ENCODE measurements around the gene MNS1.

Gene MNS1

GRCh38 chr15:56484287-56484686 is 19.4 kb upstream of the MNS1 start:
- no peak overlapping the region for H2AFZ ChIP-seq (ENCODE audit: low read depth)
- no peaks in the 10 kb centered on the region for H3K36me3 ChIP-seq (ENCODE audit: insufficient read depth)
- H4K20me1 ChIP-seq (ENCODE audit: insufficient read depth): no peaks in the 10 kb centered on the region

GRCh38 chr15:56475351-56475750 is 10.4 kb upstream of the MNS1 start:
- H3K4me3 ChIP-seq (IDR thresholded peaks at IDR 0.05; ENCODE audit: insufficient read depth, low read depth, low read length): no peak overlapping the region
- H3K27ac ChIP-seq: no peak overlapping the region
- H4K20me1 ChIP-seq (ENCODE audit: insufficient read depth): no peaks in the 10 kb centered on the region
- no peaks in the 10 kb centered on the region for H3K79me2 ChIP-seq (ENCODE audit: insufficient read depth, low read depth)
- no peak overlapping the region for H3K4me2 ChIP-seq
- no peak overlapping the region for H2AFZ ChIP-seq (ENCODE audit: low read depth)
- TF ChIP-seq CTCF (conservative IDR thresholded peaks at IDR 0.05; ENCODE audit: low read depth, low read length): no peak
- no peaks in the 10 kb centered on the region for H3K36me3 ChIP-seq (ENCODE audit: insufficient read depth)
- H3K4me1 ChIP-seq (ENCODE audit: low read depth, poor library complexity, severe bottlenecking): no peaks in the 10 kb centered on the region
- H3K9ac ChIP-seq: no peak overlapping the region
- H3K27me3 ChIP-seq (ENCODE audit: insufficient read depth, low read depth): no peaks in the 10 kb centered on the region

More at GRCh38 chr15:56484287-56484686, 19.4 kb upstream of the MNS1 start:
- H3K79me2 ChIP-seq (ENCODE audit: insufficient read depth, low read depth): no peaks in the 10 kb centered on the region
- no peak for TF ChIP-seq CTCF (conservative IDR thresholded peaks at IDR 0.05; ENCODE audit: low read depth, low read length)
- H3K4me1 ChIP-seq (ENCODE audit: low read depth, poor library complexity, severe bottlenecking): no peaks in the 10 kb centered on the region
- no peak overlapping the region for H3K9ac ChIP-seq
- H3K4me3 ChIP-seq (IDR thresholded peaks at IDR 0.05; ENCODE audit: insufficient read depth, low read depth, low read length): no peak overlapping the region
- H3K27ac ChIP-seq: no peak overlapping the region
- H3K4me2 ChIP-seq: no peak overlapping the region
- H3K27me3 ChIP-seq (ENCODE audit: insufficient read depth, low read depth): no peaks in the 10 kb centered on the region

- H3K36me3 ChIP-seq (ENCODE audit: insufficient read depth): no peaks in the 10 kb centered on the region
- no peak for TF ChIP-seq CTCF (conservative IDR thresholded peaks at IDR 0.05; ENCODE audit: low read depth, low read length)
- no peak overlapping the region for H3K27ac ChIP-seq
- peaks cover 7% of the 10 kb centered on the region for H3K4me1 ChIP-seq (ENCODE audit: low read depth, poor library complexity, severe bottlenecking)
- H3K79me2 ChIP-seq (ENCODE audit: insufficient read depth, low read depth): no peaks in the 10 kb centered on the region
- no peak overlapping the region for H3K4me3 ChIP-seq (IDR thresholded peaks at IDR 0.05; ENCODE audit: insufficient read depth, low read depth, low read length)
- no peak overlapping the region for H3K4me2 ChIP-seq
- no peaks in the 10 kb centered on the region for H4K20me1 ChIP-seq (ENCODE audit: insufficient read depth)
- no peak overlapping the region for H3K9ac ChIP-seq
- H3K27me3 ChIP-seq (ENCODE audit: insufficient read depth, low read depth): no peaks in the 10 kb centered on the region
- H2AFZ ChIP-seq (ENCODE audit: low read depth): no peak overlapping the region
Observed at GRCh38 chr15:56473017-56473416, 8.1 kb upstream of the MNS1 start.

GRCh38 chr15:56472278-56472677 is 7.3 kb upstream of the MNS1 start:
- no peaks in the 10 kb centered on the region for H4K20me1 ChIP-seq (ENCODE audit: insufficient read depth)
- no peak overlapping the region for H3K4me3 ChIP-seq (IDR thresholded peaks at IDR 0.05; ENCODE audit: insufficient read depth, low read depth, low read length)
- TF ChIP-seq CTCF (conservative IDR thresholded peaks at IDR 0.05; ENCODE audit: low read depth, low read length): no peak
- no peaks in the 10 kb centered on the region for H3K36me3 ChIP-seq (ENCODE audit: insufficient read depth)
- H3K27me3 ChIP-seq (ENCODE audit: insufficient read depth, low read depth): no peaks in the 10 kb centered on the region
- H3K27ac ChIP-seq: no peak overlapping the region
- H3K9ac ChIP-seq: no peak overlapping the region
- H3K4me2 ChIP-seq: no peak overlapping the region
- H3K79me2 ChIP-seq (ENCODE audit: insufficient read depth, low read depth): no peaks in the 10 kb centered on the region
- H2AFZ ChIP-seq (ENCODE audit: low read depth): no peak overlapping the region
- peaks cover 7% of the 10 kb centered on the region for H3K4me1 ChIP-seq (ENCODE audit: low read depth, poor library complexity, severe bottlenecking)

All from KMS-11 (cell line).